GM19372 (cell line): ENCODE results near the gene KRTAP16-1.
"Not testable (repeated sequence)": the region's sequence is repeated elsewhere in the genome, so short reads cannot be mapped to it uniquely, and the experiment has no call there.

ENCODE experiments used
- ATAC-seq: cut with Tn5 transposase; IDR thresholded peaks from one replicate; pipeline ENCODE4 v1.9.1; 2021; ENCODE audit warnings: mild to moderate bottlenecking, low read depth, moderate library complexity; ENCODE audit not compliant: unreplicated experiment

KRTAP16-1 gene

GRCh38 chr17:41307647-41308046 is 1.5 kb downstream of the KRTAP16-1 start:
- ATAC-seq: no peak

- no peak for ATAC-seq
Observed at GRCh38 chr17:41304091-41304490, 5.0 kb downstream of the KRTAP16-1 start.

- no peak for ATAC-seq
Observed at GRCh38 chr17:41302981-41303380, 6.1 kb downstream of the KRTAP16-1 start.

GRCh38 chr17:41301916-41302901 is 6.9 kb downstream of the KRTAP16-1 start, which contains the start of gene KRTAP29-1:
TSS of gene KRTAP29-1 (minus strand) at chr17:41302851. CDS start at chr17:41302851, 0 bp downstream.
- no peak for ATAC-seq

- ATAC-seq: no peak
Observed at GRCh38 chr17:41301204-41301790, 7.8 kb downstream of the KRTAP16-1 start.

- no peak for ATAC-seq
Observed at GRCh38 chr17:41298458-41299135, 10.5 kb downstream of the KRTAP16-1 start.

- no peak for ATAC-seq
Observed at GRCh38 chr17:41296846-41297245, 12.3 kb downstream of the KRTAP16-1 start.

- ATAC-seq: no peak
Observed at GRCh38 chr17:41294016-41294415, 15.1 kb downstream of the KRTAP16-1 start.

GRCh38 chr17:41287050-41287449 is 22.1 kb downstream of the KRTAP16-1 start:
- ATAC-seq: no peak

GRCh38 chr17:41284546-41284945 is 24.6 kb downstream of the KRTAP16-1 start:
- ATAC-seq: no peak

GRCh38 chr17:41284043-41284442 is 25.1 kb downstream of the KRTAP16-1 start:
- no peak for ATAC-seq

- ATAC-seq: no peak
Observed at GRCh38 chr17:41278176-41278955, 30.7 kb downstream of the KRTAP16-1 start.

GRCh38 chr17:41275648-41276190 is 33.4 kb downstream of the KRTAP16-1 start, which contains the start of gene KRTAP9-7:
TSS of gene KRTAP9-7 (plus strand) at chr17:41275698. CDS start at chr17:41275698, 0 bp downstream.
- ATAC-seq: not testable (repeated sequence)

- no peak for ATAC-seq
Observed at GRCh38 chr17:41271858-41272257, 37.3 kb downstream of the KRTAP16-1 start.

- ATAC-seq: not testable (repeated sequence)
Observed at GRCh38 chr17:41271323-41271722, 37.8 kb downstream of the KRTAP16-1 start.

- no peak for ATAC-seq
Observed at GRCh38 chr17:41267711-41268110, 41.4 kb downstream of the KRTAP16-1 start.

GRCh38 chr17:41265078-41265477 is 44.0 kb downstream of the KRTAP16-1 start, which contains the start of gene KRTAP9-6:
TSS of gene KRTAP9-6 (plus strand) at chr17:41265378. CDS start at chr17:41265378, 0 bp downstream.
- ATAC-seq: no peak

- ATAC-seq: no peak
Observed at GRCh38 chr17:41264599-41264998, 44.5 kb downstream of the KRTAP16-1 start.

- no peak for ATAC-seq
Observed at GRCh38 chr17:41263212-41263611, 45.9 kb downstream of the KRTAP16-1 start.

GRCh38 chr17:41258406-41258805 is 50.7 kb downstream of the KRTAP16-1 start:
- ATAC-seq: no peak
